Stomach (tissue), 9 donors: ENCODE data around the gene RALGAPA2. TPM values are rescaled to one million over a fixed set of nuclear protein-coding genes. Genes with fewer than 3 reads are reported as not detected.
A peak's percentile ranks its signal among the peaks of the same experiment; 100 is the strongest.

Experiments
- DNase-seq, 2 donors: peaks; one replicate each; pipeline versions ENCODE4 v3.0.0 to v3.0.0-alpha.2; 2013 to 2019
- H3K27ac ChIP-seq, 5 donors: fragments of 200-600 bp in 4 of 5; sonication (generic) in 4 of 5; one replicate each; pipeline ENCODE4 v1.5.1; 2013 to 2019; ENCODE audit warnings: mild to moderate bottlenecking in 1 of 5, moderate library complexity in 1 of 5
- H3K27me3 ChIP-seq, 3 donors: fragments of 200-600 bp; sonication (generic); one replicate each; pipeline ENCODE4 v1.5.1; 2017 to 2019; ENCODE audit warnings: mixed run types in 1 of 3
- H3K36me3 ChIP-seq, 4 donors: fragments of 200-600 bp; sonication (generic); 1 replicate in 3 of 4; 2 replicates in 1 of 4; pipeline ENCODE4 v1.5.1; 2016 to 2019
- H3K4me1 ChIP-seq, 4 donors: fragments of 200-600 bp; sonication (generic); one replicate each; pipeline ENCODE4 v1.5.1; 2016 to 2019
- H3K4me3 ChIP-seq, 4 donors: fragments of 200-600 bp; sonication (generic) in 3 of 4; one replicate each; pipeline ENCODE4 v1.5.1; 2016 to 2019; ENCODE audit warnings: mild to moderate bottlenecking in 1 of 4
- H3K9me3 ChIP-seq, 4 donors: fragments of 200-600 bp; sonication (generic); one replicate each; pipeline ENCODE4 v1.5.1; 2016 to 2019
- EP300 ChIP-seq: sonication (generic); formaldehyde crosslinking; IDR thresholded peaks from one replicate; pipeline ENCODE4 v1.6.1; 2017; ENCODE audit warnings: antibody characterized with exemption
- POLR2A ChIP-seq, 4 donors: fragments of 450-650 bp; IDR thresholded peaks; one replicate each; pipeline ENCODE4 v1.6.1; 2016; ENCODE audit warnings: antibody characterized with exemption in 4 of 4, control low read depth in 2 of 4, mild to moderate bottlenecking in 1 of 4, moderate library complexity in 1 of 4
- POLR2AphosphoS5 ChIP-seq, 3 donors: sonication (generic); formaldehyde crosslinking; IDR thresholded peaks; one replicate each; pipeline ENCODE4 v1.6.1; 2016; ENCODE audit warnings: antibody characterized with exemption in 3 of 3
- WGBS, 5 donors: extraction: QIAGEN DNeasy Blood & Tissue Kit in 3 of 5; methylation state at CpG; one replicate each; pipeline versions ENCODE4 v1.1.5 to v1.1.7; 2013 to 2018; 5-methylcytosine and 5-hydroxymethylcytosine counted together
- intact Hi-C: fragments of 100-400 bp; cut with DNase I; formaldehyde crosslinking; loops from one replicate; pipeline ENCODE4 v1.15.1; 2023; ENCODE audit warnings: low total_unique reads
- polyA plus RNA-seq, 3 donors: library from polyadenylated mRNA; stranded (reverse); fragments of 200-250 nt; gene quantifications; one replicate each; pipeline ENCODE4 v1.2.3, GENCODE V29; 2013
- total RNA-seq, 5 donors: library from RNA; depleted of rRNA; stranded (reverse); fragments of >200 nt; gene quantifications; one replicate each; pipeline versions ENCODE4 v1.1.0 to v1.2.3, GENCODE V29; 2014 to 2016
- TF ChIP-seq, protein P1 (sequence below), 7 experiments: fragments of 450-650 bp in 4 of 7; fragments of 200-600 bp in 3 of 7; sonication (generic) in 3 of 7; IDR thresholded peaks; one replicate each; pipeline ENCODE4 v1.5.1; 2016 to 2019; ENCODE audit warnings: antibody characterized with exemption in 7 of 7, control low read depth in 2 of 7, mild to moderate bottlenecking in 1 of 7
- donor health status: healthy with polysubstance abuse.
- donor health status: Bipolar disorder and iron deficiency.
- donor health status: healthy.

Gene RALGAPA2
- total and polyA plus RNA-seq, 8 donors = 4.3 to 159 (median 48.7) TPM

DNA sequence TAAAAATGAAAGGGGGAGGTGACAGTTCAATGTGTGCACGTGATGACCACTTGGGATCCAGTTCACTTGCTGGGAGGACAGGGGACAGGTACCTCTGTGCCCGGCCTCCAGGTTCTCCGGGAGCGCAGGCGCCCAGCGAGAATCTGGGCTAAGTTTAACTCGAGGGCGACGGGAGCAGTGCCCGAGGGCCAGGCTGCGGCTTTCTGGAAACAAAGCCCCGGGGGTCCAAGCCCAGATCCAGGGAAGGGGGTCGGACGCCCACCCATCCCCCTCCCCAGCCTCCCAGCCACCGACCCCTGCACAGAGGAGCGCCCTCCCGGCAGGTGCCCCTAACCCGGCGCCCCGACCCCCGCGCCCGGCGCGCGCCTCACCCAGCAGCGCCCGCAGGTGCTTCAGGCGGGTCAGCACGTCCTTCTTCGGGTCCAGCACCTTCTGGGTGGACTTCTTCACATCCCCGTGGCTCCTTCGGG is 405 bp downstream of the RALGAPA2 start:
- no peak for TF ChIP-seq EP300
- TF ChIP-seq, protein P1, sequence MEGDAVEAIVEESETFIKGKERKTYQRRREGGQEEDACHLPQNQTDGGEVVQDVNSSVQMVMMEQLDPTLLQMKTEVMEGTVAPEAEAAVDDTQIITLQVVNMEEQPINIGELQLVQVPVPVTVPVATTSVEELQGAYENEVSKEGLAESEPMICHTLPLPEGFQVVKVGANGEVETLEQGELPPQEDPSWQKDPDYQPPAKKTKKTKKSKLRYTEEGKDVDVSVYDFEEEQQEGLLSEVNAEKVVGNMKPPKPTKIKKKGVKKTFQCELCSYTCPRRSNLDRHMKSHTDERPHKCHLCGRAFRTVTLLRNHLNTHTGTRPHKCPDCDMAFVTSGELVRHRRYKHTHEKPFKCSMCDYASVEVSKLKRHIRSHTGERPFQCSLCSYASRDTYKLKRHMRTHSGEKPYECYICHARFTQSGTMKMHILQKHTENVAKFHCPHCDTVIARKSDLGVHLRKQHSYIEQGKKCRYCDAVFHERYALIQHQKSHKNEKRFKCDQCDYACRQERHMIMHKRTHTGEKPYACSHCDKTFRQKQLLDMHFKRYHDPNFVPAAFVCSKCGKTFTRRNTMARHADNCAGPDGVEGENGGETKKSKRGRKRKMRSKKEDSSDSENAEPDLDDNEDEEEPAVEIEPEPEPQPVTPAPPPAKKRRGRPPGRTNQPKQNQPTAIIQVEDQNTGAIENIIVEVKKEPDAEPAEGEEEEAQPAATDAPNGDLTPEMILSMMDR (IDR thresholded peaks at IDR 0.05) = no peak
- TF ChIP-seq POLR2A (IDR thresholded peaks at IDR 0.05) = no peak
- TF ChIP-seq POLR2AphosphoS5 (IDR thresholded peaks at IDR 0.05) = no peak
- WGBS, 5 donors = 0 to 4% (median 1%) methylated on average over 14 to 33 of the region's 33 CpGs
- no peaks in the 10 kb centered on the region for H3K27me3 ChIP-seq
- H3K9me3 ChIP-seq = no peaks in the 10 kb centered on the region
- intact Hi-C loops = no loop called here
- H3K27ac ChIP-seq = peak overlapping the region; percentile 93 to 98 (median 95)
- H3K36me3 ChIP-seq = no peaks in the 10 kb centered on the region
- H3K4me3 ChIP-seq = peak overlapping the region; percentile 76 to 99 (median 96)
- H3K4me1 ChIP-seq = peaks cover 10 to 54% (median 43%) of the 10 kb centered on the region in 4 donors
- peak; percentile 51 to 53 for DNase-seq

DNA sequence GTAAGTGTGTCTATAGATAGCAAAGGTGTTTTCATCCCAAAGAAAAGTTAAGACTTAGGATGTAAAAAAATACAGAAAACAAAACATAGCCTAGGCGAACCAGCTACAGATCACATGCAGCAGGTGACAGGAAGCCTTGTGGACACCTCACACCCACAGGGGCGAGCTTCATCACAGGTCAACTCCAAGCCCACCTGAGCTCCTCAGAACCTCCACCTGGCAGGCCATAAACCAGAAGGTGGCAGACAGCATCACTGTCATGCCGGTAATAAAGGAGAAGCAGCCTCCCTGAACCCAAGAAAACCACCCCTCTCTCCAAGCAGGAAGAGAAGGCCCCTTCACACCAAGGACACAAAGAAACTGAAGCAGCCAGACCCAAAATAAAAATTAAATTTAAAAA is 1.0 kb downstream of the RALGAPA2 start:
- H3K27me3 ChIP-seq = no peaks in the 10 kb centered on the region
- peaks cover 11 to 60% (median 49%) of the 10 kb centered on the region in 4 donors for H3K4me1 ChIP-seq
- peak in 1 of 2 donors; percentile 55 for DNase-seq
- 15 to 37% (median 17%) methylated on average over 3 of the region's 3 CpGs for WGBS, 5 donors
- no peaks in the 10 kb centered on the region for H3K9me3 ChIP-seq
- TF ChIP-seq POLR2A (IDR thresholded peaks at IDR 0.05) = no peak
- no peak for TF ChIP-seq EP300
- TF ChIP-seq POLR2AphosphoS5 (IDR thresholded peaks at IDR 0.05) = no peak
- TF ChIP-seq, protein P1 (IDR thresholded peaks at IDR 0.05) = no peak
- intact Hi-C loops = no loop called here
- H3K36me3 ChIP-seq = no peaks in the 10 kb centered on the region
- H3K27ac ChIP-seq = peak overlapping the region; percentile 93 to 98 (median 95)
- peak overlapping the region; percentile 76 to 99 (median 96) for H3K4me3 ChIP-seq

DNA sequence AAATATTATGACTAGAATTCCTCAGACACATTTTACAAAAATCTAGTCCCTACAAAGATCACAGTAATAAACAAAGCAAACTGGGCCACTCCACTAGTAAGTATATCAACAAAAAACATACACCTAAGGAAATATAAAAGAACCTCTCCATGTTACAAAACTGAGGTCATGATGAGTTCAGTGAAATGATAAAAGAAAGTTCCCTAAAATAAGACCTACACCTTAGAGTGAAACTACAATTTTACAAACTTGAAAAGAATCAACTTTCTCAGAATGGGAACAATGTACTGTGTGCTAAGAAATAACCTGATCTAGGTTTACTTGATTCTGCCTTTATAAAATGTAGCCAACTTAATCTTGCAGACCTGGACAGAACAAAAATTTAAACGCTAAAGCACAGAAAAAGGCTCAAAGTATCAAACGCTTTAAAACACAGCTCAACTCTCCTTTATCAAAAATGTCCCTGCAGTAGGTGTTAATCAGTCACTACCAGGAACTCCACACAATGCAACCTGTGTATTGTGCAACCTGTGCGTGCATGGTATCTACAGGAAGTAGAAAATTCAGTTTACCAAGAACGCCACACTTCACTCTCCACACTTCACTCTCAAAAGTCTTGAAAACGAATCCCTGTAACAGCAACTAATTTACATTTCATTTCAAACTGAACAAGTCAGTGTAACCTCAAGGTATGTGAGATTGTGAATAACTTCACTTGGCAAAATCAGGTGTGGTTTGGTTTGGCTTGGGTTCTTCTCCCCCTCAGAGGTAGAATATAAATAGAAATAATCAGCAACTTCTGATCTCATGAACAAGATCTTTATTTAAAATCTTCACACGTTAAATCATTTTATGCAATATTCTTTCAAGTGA is 1.8 kb downstream of the RALGAPA2 start:
- Histone ChIP-seq H3K9me3 (no peaks in the 10 kb centered on the region), H3K4me3 (peak overlapping the region; percentile 76 to 99 (median 96)), H3K4me1 (peaks cover 16 to 68% (median 53%) of the 10 kb centered on the region in 4 donors), H3K36me3 (no peaks in the 10 kb centered on the region), H3K27ac (peak overlapping the region; percentile 46 to 96 (median 93)), H3K27me3 (no peaks in the 10 kb centered on the region)
- intact Hi-C loops = no loop called here
- TF ChIP-seq EP300 = no peak
- peak in 2 of 3 donors; percentile 78 to 89 for TF ChIP-seq POLR2AphosphoS5 (IDR thresholded peaks at IDR 0.05)
- TF ChIP-seq POLR2A (IDR thresholded peaks at IDR 0.05) = peak in 1 of 4 donors; percentile 34
- TF ChIP-seq, protein P1 (IDR thresholded peaks at IDR 0.05) = no peak
- WGBS, 5 donors = 18 to 29% (median 29%) methylated on average over 6 of the region's 6 CpGs
- peak; percentile 77 to 91 for DNase-seq

DNA sequence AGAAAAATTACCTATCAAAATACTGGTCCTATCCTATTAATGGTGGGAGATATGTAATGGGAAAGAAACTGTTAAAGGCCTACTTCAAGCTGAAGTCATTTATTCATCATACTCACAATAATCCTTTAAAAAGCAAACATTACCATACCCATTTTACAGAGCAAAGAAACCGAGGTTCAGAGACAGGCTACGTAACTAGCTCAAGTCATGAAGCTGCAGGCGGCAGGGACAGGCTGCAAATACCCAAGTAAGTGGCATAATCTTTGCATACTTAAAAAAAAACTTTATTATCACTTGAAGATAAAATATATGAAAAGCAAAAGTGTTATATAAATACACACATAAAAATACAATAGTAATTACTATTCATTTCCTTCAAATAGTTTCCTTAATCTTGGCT is 2.6 kb downstream of the RALGAPA2 start:
- 38 to 64% (median 47%) methylated on average over 3 of the region's 3 CpGs for WGBS, 5 donors
- no peaks in the 10 kb centered on the region for H3K36me3 ChIP-seq
- peak in 1 of 2 donors; percentile 51 for DNase-seq
- H3K9me3 ChIP-seq = no peaks in the 10 kb centered on the region
- H3K27ac ChIP-seq = peak overlapping the region in 4 of 5 donors; percentile 93 to 96 (median 94)
- intact Hi-C loops = no loop called here
- peak overlapping the region in 3 of 4 donors; percentile 10 to 99 (median 94) for H3K4me3 ChIP-seq
- H3K4me1 ChIP-seq = peaks cover 20 to 70% (median 55%) of the 10 kb centered on the region in 4 donors
- H3K27me3 ChIP-seq = no peaks in the 10 kb centered on the region
- TF ChIP-seq POLR2A (IDR thresholded peaks at IDR 0.05) (no peak), EP300 (no peak), POLR2AphosphoS5 (IDR thresholded peaks at IDR 0.05) (no peak)
- TF ChIP-seq, protein P1 (IDR thresholded peaks at IDR 0.05) = no peak
